ENCODE measurements around the gene RASL12. TPM values are rescaled to one million over a fixed set of nuclear protein-coding genes. Genes with fewer than 3 reads are reported as not detected.
"Not testable (repeated sequence)": the region's sequence is repeated elsewhere in the genome, so short reads cannot be mapped to it uniquely, and the experiment has no call there.

Gene RASL12
- total RNA-seq, 1 donor from 2014 or later = not detected

DNA sequence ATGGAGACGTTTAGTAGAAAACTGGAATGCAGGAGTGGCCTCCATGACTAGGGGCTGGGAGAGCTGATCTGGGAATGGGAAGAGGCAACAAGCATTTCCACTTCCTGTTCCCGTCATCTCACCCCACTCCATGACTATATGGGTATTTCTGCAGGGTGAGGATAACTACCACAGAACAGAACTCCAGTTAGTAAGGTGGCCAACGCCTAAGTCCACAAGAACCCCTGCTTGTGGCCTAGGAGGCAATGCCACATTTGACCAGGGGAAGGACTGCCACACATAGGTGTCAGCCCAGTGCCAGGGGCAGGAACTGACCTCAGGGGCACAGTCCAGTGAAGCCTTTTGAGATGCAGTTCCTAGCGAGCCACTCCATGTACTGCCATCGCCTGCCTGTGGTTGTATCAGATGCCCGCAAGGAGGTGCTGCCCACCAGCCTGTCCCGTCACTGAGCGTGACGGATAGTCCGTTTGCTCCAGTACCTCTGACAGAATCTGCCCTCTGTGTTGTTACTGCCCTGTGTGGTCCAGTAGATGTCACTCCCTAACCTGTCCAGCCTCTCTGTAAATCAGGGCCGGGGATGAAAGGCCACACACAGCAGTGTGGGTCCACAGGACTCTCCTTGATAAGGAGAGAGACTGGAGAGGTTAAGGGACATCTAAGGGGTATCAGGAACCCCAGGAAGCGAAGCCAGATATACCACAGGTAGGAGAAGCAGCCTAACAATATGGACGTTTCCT is 34.8 kb downstream of the RASL12 start:
- intact Hi-C loops (cut with micrococcal nuclease) = loop anchor here (1.0 kb wide), 4 partner anchors 45 to 352 kb away; no protein-coding TSS in a partner anchor

DNA sequence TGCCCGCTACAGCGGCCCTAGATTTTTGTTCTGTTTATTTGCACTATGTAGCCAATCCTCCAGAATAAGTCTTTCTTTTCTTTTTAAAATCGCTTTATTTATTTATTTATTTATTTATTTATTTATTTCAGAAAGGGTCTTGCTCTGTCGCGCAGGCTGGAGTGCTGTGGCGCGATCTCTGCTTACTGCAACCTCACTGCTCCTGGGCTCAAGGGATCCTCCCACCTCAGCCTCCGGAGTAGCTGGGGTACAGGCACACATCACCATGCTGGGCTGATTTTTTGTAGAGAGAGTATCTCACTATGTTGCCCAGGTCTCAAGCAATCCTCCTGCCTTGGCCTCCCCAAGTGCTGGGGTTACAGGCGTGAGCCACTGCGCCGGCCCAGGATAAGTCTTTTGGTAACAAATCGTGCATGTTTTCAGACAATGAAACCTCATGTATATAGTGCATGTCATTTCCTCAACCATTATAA is 38.0 kb downstream of the RASL12 start:
- intact Hi-C loops (cut with micrococcal nuclease) = loop anchor here (1.0 to 5.0 kb wide), 9 partner anchors 20 to 275 kb away; partner anchors contain the start of genes CLPX, PDCD7, PIF1 and RNU5B-1

DNA sequence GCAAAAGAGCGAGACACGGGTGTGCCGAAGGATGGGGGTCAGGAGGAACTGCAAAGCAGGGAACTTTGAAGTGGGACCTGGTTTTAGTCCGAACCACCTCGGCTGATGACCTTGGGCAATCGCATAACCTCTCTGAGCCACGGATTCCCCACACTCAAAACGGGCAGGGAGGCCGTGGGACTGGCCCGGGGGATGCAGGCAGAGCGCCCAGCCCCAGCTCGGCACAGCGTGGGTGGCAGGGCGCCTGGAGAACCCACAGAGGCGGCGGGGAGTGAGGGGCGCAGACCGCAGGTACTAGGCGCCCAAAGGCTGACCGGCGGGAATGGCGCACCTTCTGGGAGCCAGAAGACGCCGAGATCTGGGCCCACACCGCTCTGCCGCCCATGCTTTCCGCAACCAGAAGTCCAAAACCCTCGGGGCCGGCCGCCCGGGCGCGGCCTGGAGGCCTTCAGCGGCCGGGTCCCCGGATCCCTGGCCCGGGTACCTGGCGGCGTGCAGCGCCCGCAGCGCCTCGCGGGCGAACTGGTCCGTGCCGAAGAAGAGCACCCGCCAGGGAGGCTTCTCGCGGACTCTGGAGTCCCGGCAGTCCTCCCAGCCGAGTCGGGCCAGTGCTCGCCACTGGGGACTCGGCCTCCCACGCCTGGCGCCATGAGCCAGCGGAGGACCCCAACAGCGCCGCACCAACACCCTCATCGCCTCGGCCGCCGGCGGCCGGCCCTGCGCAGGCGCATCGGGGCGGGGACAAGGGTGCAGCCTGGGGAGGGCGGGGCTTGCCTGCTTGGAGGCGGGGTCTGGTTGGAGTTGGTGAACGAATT is 38.7 kb downstream of the RASL12 start, which contains the start of gene MTFMT:
MTFMT (minus strand) TSS at position 719 of the 815 bp plus-strand sequence; CDS start at position 693, 26 bp downstream.
- intact Hi-C loops (cut with micrococcal nuclease) = loop anchor here (1.0 to 5.0 kb wide), 9 partner anchors 20 to 276 kb away; partner anchors contain the start of genes CLPX, PDCD7, PIF1 and RNU5B-1

DNA sequence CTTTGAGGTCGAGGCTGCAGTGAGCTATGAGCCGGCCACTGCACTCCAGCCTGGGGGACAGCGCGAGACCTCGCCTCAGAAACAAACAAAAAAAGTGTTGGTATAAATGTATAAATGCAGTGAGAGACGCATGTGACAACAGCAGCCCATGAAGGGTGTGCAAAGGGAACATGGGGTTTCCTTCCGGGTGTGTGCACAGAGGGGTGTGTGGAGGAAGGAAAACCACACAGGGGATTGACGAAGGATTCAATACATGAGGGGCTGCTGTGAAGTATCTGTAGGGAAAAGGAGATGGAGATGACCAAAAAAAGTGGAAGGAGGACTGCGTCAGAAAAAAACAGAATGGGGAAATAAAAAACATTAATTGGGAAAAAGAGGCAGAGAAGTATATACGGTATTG is 39.5 kb downstream of the RASL12 start:
- intact Hi-C loops (cut with micrococcal nuclease) = loop anchor here (2.0 to 5.0 kb wide), 4 partner anchors 136 to 276 kb away; partner anchors contain the start of genes CLPX and RNU5B-1

DNA sequence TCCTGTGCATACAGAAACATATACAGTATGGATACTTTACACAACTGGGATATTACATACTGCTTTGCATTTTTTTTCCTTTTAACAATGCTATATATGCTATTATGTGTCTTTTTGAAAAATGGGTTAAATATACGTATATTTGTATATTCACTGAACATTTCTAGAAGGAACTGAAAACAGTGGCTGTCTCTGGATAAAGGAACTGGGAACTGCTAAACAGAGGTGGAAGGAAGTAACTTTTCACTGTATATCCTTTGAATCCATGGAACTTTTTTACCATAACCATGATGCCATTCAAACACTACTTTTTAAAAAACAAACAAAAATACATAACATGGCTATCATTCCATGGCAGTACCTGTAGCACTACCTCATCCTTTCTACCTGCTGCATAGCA is 40.2 kb downstream of the RASL12 start:
- intact Hi-C loops (cut with micrococcal nuclease) = loop anchor here (5.0 kb wide), 1 partner anchor 135 kb away; no protein-coding TSS in a partner anchor

DNA sequence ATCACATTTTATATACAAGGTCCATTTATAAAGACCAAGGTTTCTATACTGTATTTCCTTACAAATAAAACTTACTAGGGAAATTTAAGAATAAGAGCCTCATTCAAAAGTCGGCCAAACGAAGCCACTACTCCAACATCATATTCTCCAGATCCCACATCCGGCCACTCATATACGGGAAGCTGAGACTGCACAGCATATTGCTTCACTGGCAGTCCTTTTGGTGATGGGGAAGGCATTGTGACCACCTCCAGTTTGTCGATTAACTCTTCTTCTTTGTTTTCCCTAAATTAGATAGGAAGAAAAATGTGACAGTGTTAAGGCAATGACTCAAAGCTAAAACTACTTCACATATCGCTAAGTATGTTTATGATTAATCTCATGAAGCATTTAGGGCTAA is 41.0 kb downstream of the RASL12 start:
- intact Hi-C loops (cut with micrococcal nuclease) = loop anchor here (5.0 kb wide), 1 partner anchor 134 kb away; no protein-coding TSS in a partner anchor

DNA sequence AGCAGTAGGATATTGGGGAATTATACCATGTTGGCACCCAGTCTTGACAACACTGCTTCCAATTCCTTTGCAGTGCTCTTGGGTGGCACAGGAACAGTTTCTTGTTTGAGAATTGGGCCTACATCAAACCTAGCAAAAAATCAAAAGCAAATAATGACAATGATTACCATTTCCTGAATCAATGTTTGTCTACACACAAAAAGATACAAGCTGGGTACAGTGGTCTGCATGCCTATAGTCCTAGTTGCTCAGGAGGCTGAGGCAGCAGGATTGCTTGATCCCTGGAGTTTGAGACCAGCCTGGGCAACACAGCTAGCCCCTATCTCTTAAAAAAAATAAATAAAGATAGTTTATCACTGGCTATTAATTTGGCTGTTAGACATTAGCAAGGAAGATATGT is 46.3 kb downstream of the RASL12 start:
- intact Hi-C loops (cut with micrococcal nuclease) = no loop called here

DNA sequence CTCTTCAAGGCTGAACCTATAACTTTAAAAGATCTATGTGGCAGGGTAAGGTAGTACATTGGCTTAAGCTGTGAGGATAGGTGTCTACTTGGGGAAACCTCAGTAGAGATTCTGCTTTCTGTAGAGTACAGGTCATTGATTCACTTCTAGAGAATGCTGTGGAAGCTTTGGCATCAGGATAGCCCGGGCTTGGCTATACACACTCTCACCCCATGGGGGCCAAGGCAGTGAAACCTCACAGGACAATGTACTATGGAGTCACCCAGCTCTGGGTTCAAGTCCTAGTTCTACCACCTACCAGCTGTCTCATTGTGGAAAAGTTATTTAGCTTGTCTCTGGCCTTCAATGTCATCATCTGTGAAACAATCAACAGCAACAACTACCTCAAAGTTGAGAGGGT is 47.4 kb downstream of the RASL12 start:
- intact Hi-C loops (cut with micrococcal nuclease) = no loop called here

DNA sequence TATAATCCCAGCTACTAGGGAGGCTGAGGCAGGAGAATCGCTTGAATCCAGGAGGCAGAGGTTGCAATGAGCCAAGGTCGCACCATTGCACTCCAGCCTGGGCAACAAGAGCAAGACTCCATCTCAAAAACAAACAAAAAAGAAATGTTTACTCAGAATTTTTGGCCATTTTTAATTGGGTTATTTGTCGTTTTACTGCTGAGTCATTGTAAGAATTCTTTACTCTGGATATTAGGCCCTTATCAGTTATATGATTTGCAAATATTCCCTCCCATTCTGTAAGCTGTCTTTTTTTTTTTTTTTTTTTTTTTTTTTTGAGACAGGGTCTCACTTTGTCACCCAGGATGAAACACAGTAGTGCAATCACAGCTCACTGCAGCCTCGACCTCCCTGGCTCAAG is 56.6 kb downstream of the RASL12 start:
- intact Hi-C loops (cut with micrococcal nuclease) = not testable (repeated sequence)

DNA sequence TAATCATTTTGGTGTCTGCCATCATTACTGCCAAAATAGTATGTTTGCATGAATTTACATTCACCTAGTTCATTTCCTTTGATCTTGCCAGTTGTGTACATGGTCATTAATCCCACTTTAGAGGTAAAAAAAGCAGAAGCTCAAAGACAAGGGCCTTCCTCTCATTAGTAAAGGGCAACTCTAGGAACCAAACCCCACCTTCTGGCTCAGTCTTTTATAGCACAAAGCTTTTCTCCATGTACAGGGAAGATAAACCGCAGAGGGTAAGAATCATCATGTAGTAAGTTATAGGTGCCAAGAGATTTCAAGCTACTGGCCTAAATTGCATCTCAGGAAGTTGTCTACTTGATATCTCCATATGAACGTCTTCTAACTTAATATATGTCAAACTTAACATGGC is 58.8 kb downstream of the RASL12 start:
- intact Hi-C loops (cut with micrococcal nuclease) = no loop called here

DNA sequence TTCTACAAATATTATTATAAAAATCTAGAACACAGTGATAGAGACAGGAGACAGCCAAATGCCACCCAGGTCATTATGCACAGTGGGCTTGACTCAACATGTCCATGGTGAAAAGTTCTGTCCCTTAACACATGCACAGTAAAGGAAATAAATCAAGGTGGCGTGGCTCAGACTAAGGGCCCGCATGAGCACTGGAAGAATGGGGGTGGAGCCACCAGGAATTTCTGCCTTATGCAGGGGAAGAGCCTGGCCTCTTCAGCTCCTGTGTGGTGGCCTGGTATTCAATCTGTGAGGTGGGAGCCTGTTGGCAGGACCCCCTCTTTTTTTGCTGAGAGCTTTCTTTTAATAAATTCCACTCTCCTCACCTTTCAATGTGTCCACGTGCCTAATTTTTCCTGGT is 60.9 kb downstream of the RASL12 start:
- intact Hi-C loops (cut with micrococcal nuclease) = no loop called here

DNA sequence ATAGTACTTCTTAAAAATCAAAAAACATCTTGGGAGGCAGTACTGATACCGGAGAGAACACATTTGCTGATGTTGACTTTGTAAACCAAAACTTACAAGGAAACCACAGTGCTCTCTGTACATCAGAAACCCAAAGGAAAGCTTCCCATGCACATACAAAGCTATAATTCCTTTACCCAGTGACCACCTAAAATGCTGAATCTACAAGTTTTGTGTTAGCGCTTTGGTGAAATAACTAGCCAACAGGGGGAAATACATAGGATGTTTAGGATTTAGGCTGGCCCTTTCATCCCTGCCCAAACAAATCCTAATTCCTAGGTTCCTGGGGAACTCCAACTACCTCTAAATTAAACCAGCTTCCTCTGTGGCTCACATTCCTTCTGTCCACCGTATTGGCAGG is 62.8 kb downstream of the RASL12 start:
- intact Hi-C loops (cut with micrococcal nuclease) = no loop called here

Other genes with a start within 250 kb of the RASL12 start
- 32.1 and 33.7 TPM in 2 replicates for gene PIF1, start 242.3 kb downstream of the RASL12 start, total RNA-seq
- gene PLEKHO2, start 226.1 kb downstream of the RASL12 start, total RNA-seq = 33.4 and 34.7 TPM in 2 replicates
- gene ANKDD1A, start 156.1 kb downstream of the RASL12 start, total RNA-seq = 2.2 and 2.6 TPM in 2 replicates
- gene SPG21, start 78.1 kb downstream of the RASL12 start, total RNA-seq = 58.2 and 63.6 TPM in 2 replicates
- 12.4 TPM in 2 replicates for gene MTFMT, start 38.4 kb downstream of the RASL12 start, total RNA-seq
- not detected in 2 replicates for gene SLC51B, start 22.6 kb downstream of the RASL12 start, total RNA-seq
- gene KBTBD13, start 8.8 kb upstream of the RASL12 start, total RNA-seq = not detected in 2 replicates
- 5.2 and 5.3 TPM in 2 replicates for gene UBAP1L, start 47.2 kb upstream of the RASL12 start, total RNA-seq
- gene PDCD7, start 65.8 kb upstream of the RASL12 start, total RNA-seq = 42.4 and 46.1 TPM in 2 replicates
- 45.0 and 49.6 TPM in 2 replicates for gene CLPX, start 117.4 kb upstream of the RASL12 start, total RNA-seq
- 0.10 TPM in 1 of 2 replicates, not detected in the other for gene CILP, start 143.5 kb upstream of the RASL12 start, total RNA-seq
- 10.2 and 11.3 TPM in 2 replicates for gene PARP16, start 218.9 kb upstream of the RASL12 start, total RNA-seq
- not detected in 2 replicates for gene RNU5A-1, start 228.1 kb upstream of the RASL12 start, total RNA-seq
- not detected in 2 replicates for gene RNU5B-1, start 236.7 kb upstream of the RASL12 start, total RNA-seq